HG03565 (cell line): Measurements from ENCODE around the gene COX10.
"Not testable (repeated sequence)": the region's sequence is repeated elsewhere in the genome, so short reads cannot be mapped to it uniquely, and the experiment has no call there.

Experiments used
- ATAC-seq: cut with Tn5 transposase; IDR thresholded peaks from one replicate; pipeline ENCODE4 v1.9.1; 2021; ENCODE audit warnings: mild to moderate bottlenecking, moderate library complexity; ENCODE audit not compliant: unreplicated experiment

The COX10 gene

GRCh38 chr17:14239271-14239670 lies 170.0 kb downstream of the COX10 start:
- ATAC-seq, result not testable (repeated sequence)

- ATAC-seq, result no peak
Measured at GRCh38 chr17:14245002-14245401, 175.7 kb downstream of the COX10 start.

GRCh38 chr17:14245629-14246028 lies 176.3 kb downstream of the COX10 start:
- no peak for ATAC-seq
